ENCODE measurements around the gene HLA-DOB.

The HLA-DOB gene

DNA sequence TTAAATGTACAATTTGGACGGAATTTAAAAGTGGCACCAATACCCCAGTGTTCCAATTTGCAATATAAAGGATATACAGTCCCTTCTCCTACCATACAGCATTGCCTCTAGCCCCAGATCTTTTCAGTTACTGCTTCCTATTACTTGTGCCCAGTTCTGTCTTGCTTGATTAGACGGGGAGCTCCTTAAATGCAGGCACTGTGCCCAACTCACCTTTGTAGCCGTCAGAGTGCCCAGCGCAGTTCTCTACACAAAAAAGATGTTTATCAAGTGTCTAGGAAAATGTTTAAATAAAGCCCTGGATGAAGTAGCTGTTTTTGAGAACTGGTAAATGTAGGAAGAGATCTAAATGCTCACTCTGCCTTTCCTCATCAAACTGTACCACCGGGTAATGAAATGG lies 14.1 kb upstream of the HLA-DOB start:
- TF ChIP-seq, protein P1, sequence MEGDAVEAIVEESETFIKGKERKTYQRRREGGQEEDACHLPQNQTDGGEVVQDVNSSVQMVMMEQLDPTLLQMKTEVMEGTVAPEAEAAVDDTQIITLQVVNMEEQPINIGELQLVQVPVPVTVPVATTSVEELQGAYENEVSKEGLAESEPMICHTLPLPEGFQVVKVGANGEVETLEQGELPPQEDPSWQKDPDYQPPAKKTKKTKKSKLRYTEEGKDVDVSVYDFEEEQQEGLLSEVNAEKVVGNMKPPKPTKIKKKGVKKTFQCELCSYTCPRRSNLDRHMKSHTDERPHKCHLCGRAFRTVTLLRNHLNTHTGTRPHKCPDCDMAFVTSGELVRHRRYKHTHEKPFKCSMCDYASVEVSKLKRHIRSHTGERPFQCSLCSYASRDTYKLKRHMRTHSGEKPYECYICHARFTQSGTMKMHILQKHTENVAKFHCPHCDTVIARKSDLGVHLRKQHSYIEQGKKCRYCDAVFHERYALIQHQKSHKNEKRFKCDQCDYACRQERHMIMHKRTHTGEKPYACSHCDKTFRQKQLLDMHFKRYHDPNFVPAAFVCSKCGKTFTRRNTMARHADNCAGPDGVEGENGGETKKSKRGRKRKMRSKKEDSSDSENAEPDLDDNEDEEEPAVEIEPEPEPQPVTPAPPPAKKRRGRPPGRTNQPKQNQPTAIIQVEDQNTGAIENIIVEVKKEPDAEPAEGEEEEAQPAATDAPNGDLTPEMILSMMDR (conservative IDR thresholded peaks at IDR 0.05; ENCODE audit: low read depth, low read length), result no peak
- H3K4me3 ChIP-seq (ENCODE audit: low read length), result no peak overlapping the region

DNA sequence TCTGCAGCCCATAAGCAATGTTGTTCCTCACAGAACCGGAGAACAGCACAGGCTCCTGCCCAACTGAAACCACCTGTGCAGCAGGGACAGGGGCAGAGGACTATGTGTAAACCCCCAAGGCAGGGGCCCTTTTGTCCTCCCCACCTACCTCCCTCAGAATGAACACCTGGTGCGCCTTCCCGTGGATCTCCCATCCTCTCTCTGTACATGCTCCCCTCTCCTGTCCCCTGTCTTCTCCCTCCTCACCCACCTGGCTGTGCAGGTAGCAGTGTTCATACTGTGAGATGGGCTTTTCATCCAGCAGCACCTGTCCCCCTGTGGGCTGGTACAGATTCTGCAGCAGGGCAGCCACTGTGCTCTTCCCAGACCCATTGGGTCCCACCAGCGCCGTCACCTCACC lies 13.2 kb upstream of the HLA-DOB start:
- no peak for DNase-seq (ENCODE audit: low read depth)
- no peak overlapping the region for H3K4me3 ChIP-seq (ENCODE audit: low read length)
- TF ChIP-seq, protein P1 (conservative IDR thresholded peaks at IDR 0.05; ENCODE audit: low read depth, low read length), result no peak

More for the DNA sequence above, 14.1 kb upstream of the HLA-DOB start:
- DNase-seq (ENCODE audit: low read depth), result no peak

DNA sequence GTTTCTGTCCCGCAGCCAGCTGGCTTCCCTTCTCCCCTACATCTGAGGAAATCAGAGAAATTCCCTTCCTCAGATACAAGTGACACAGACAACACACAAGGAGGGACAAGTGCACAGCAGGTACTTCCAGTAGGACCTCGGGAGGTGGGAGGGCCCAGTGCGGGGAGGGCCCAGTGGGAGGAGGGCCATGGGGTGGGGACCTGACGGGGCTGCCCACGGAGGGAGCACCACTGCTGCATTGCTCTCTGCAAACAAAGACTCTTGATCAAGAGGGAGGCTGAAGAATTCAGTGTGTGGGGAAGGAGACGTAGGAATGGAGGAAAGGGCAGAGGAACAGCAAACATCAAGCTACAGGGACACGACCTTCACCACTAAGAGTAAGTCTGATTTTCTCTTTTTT lies 12.7 kb upstream of the HLA-DOB start:
- TF ChIP-seq, protein P1 (conservative IDR thresholded peaks at IDR 0.05; ENCODE audit: low read depth, low read length), result no peak
- DNase-seq (ENCODE audit: low read depth), result no peak
- H3K4me3 ChIP-seq (ENCODE audit: low read length), result no peak overlapping the region

DNA sequence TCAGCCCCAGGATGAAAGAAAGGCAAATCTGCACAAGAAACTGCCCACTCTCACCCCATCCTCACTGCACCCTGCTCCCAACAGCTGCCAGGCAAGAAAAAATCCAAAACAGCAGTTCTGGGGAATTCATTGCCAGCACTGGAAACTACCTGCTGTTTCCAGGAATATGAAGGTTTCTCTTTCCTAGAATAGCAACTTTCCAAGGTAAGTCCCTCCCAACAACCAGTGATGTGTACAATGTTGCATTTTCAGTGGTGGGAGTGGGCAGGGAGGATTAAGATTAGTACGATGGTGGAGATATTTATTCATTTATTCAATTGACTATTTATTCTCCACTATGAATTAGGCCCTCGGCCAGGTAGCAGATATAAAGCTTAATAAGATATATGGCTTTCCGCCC lies 10.2 kb upstream of the HLA-DOB start:
- H3K4me3 ChIP-seq (ENCODE audit: low read length), result no peak overlapping the region
- TF ChIP-seq, protein P1 (conservative IDR thresholded peaks at IDR 0.05; ENCODE audit: low read depth, low read length), result no peak
- no peak for DNase-seq (ENCODE audit: low read depth)

DNA sequence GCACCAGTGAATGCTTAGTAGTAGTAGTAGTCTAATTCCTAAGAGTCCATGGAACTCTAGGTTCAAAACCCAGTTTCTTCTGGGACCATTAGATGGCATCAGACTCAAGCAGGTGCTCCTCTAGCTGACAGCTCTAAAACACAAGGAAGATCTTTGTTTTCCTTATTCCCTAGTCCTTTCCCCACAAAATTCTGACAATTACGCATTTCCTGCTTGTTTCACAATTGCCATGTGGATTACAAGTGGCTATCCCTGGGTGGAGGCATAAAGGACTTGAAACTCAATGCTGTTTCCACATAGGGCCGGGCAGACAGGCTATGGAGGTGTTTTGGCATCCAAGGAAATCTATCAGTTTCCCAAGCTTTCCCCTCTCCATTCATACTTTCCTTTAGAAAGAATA lies 9.2 kb upstream of the HLA-DOB start:
- DNase-seq (ENCODE audit: low read depth), result no peak
- TF ChIP-seq, protein P1 (conservative IDR thresholded peaks at IDR 0.05; ENCODE audit: low read depth, low read length), result peak; percentile 42
- H3K4me3 ChIP-seq (ENCODE audit: low read length), result no peak overlapping the region

DNA sequence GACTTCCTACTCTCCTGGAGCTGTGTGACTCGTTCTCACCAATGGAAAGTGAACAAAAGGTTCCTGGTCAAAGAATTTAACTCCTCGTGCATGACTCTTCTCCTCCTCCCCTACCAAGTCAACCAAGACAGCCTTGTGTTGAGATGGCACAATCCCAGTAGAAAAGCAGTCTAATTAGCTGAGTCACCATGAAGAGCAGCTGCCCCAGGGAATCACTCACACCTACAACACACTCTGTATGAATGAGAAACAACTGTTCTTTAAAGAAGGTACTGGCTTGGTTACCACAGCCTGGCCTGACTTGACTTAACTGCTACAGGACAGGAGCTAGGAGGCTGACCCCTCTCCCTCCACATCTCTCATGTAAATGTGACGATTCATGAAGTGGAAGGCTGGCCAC lies 2.9 kb upstream of the HLA-DOB start:
- TF ChIP-seq, protein P1 (conservative IDR thresholded peaks at IDR 0.05; ENCODE audit: low read depth, low read length), result no peak
- H3K4me3 ChIP-seq (ENCODE audit: low read length), result no peak overlapping the region
- no peak for DNase-seq (ENCODE audit: low read depth)

DNA sequence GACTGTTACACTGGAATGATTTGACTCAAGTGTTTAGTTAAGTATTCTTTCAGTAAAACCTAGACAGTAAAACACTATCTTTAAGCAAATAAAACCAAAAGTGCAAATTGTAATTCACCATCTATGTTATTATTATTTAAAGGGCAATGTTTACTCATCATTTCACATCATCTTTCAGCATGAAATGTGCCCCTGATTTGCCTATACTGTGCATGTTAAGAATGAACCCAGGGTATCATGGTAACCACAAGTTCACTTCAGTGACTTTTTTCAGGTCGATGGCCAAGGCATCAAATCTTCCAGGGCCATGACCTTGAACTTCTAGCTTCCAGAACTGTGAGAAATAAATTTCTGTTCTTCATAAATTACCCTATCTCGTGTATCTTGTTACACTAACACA lies 2.1 kb upstream of the HLA-DOB start:
- H3K4me3 ChIP-seq (ENCODE audit: low read length), result no peak overlapping the region
- TF ChIP-seq, protein P1 (conservative IDR thresholded peaks at IDR 0.05; ENCODE audit: low read depth, low read length), result no peak
- no peak for DNase-seq (ENCODE audit: low read depth)

All from retinal pigment epithelial cell (primary cell).